Activated CD4-positive, alpha-beta T cell treated with anti-CD3 and anti-CD28 coated beads, Interleukin-2, amount 50 U/mL, for 1 hour (primary cell): ENCODE data around the gene ATAD3C.
"Not testable (repeated sequence)": the region's sequence is repeated elsewhere in the genome, so short reads cannot be mapped to it uniquely, and the experiment has no call there.

Experiments
- DNase-seq: peaks from one replicate; pipeline ENCODE4 v3.0.0-alpha.2; 2020

The ATAD3C gene

DNA sequence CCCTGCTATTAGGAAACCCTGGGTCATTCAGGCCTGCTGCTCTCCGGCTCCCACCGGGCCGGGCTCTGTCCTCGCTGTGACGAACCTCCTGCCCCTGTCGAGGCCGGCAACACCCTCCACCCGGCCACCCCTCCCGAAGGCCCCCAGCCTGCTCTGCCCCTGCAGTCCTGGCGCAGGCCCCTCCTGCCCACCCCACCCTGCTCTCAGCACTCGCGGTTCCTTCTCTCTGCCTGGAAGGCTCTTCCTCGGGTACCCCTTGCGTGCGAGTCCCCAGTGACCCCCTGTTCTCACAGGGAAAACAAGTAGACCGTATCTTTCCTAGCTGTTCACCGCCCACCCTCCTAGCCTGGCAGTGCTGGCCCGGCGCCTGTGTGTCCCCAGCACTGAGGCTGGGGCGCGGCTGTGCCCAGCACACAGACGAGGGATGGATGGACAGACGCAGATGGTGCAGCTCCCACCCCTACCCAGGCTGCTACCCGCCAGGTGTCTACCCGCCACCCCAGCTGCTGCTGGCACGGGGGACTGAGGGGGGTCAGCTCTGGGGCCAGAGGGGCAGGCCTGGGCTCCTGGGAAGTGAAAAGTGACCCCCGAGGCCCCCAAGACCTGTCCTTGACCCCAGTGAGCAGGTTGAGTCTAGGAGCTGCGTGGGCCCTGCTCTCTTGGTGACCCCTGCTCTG lies 17.1 kb upstream of the ATAD3C start:
- no peak for DNase-seq

DNA sequence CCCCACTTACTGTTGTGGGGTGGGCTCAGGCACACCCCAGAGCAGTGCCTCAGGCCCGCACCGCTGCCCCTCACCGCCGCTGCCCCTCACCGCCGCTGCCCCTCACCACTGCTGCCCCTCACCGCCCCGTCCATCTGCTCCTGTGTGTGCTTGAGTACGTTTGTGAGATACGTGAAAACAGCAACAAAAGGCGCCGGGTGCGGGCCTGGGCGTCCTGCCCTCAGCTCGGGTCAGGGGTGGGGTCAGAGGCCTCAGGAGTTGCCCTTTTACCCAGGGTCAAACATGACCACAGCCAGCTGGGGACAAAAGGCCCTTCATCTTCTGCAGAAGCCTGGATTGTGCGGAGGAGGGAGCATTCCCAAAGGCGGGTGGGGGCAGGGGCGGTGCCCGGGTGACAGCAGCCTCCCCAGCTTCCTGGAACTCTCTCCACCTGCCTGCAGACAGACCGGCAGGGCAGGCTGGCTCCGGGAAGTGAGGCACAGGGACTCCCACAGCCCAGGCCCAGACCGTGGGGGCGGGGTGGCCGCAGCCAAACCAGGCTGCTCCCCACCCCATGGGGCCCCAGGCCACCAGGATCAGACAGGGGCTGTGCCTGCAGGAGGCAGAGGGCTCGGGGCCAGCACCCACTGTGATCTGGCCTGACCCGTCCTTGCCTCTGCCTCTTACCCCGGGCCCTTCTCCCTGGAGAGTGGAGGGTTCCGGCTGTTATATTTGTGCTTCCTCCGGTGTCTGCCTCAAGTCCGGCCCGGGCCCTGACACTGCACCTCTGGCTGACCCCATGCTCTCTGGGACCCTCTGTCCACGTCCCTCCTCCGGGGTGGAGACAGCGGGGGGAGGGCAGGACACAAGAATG lies 16.3 kb upstream of the ATAD3C start:
- DNase-seq = no peak

DNA sequence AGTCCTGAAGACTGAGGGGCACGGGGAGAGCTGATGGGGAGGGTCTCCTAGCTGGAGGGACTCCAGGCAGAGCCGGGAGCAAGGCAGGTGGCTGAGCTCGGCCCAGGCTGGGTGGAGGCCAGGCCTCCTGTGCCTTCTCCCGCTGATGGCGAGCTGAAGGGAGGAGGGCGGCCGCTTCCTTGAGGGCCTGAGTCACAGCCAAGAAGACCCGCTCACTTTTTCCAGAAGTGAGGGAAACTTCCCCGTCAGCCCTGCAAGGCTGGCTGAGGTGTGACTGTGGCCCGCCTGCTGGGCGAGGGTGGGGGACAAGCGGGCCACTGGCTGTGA lies 15.7 kb upstream of the ATAD3C start:
- DNase-seq = peak; percentile 19

DNA sequence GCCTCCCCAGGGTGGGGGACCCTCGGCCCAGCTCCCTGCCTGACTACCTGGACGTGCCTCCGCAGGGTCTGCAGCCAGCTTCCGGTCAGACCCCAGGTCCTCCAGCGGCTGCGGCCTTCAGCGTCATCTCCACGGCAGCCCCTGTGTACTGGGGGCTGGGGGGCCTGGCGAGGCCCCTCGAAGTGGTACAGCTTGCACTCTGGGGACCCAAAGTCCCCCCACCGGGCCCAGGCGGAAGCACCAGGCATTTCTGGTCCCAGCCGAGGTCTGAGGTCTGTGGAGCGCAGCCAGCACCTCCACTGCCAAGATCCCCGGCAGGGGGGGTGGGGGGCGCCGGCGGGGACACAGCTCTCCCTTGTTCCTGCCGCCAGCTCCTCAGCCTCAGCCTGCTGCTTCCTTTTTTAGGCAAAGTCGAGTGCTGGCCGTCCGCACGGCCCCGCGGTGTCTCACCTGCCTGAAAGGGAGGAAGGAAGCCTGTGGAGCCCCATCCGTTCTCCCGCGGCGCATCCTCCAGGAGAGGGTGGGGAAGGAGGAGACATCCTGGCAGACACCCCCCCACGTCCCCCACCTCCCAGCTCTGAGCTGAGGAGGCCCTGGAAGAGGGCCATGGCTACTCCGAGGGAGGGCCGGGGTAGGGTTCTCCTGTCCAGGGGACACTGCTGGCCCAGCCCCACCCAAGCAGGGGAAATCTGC lies 15.2 kb upstream of the ATAD3C start:
- DNase-seq = no peak

DNA sequence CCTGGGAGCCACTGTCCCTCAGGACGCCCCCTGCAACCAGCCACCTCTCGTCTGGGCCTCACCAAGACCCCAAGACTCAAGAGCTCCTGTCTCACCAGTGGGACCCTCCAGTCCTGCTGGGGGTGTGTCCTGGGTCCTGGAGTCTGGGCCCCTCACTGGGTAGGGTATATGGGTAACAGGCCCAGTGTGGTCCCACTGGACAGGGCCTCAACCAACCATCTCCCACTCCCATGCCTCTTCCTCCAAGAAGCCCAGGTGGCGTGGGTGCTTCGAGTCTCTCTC lies 14.7 kb upstream of the ATAD3C start:
- DNase-seq = no peak

DNA sequence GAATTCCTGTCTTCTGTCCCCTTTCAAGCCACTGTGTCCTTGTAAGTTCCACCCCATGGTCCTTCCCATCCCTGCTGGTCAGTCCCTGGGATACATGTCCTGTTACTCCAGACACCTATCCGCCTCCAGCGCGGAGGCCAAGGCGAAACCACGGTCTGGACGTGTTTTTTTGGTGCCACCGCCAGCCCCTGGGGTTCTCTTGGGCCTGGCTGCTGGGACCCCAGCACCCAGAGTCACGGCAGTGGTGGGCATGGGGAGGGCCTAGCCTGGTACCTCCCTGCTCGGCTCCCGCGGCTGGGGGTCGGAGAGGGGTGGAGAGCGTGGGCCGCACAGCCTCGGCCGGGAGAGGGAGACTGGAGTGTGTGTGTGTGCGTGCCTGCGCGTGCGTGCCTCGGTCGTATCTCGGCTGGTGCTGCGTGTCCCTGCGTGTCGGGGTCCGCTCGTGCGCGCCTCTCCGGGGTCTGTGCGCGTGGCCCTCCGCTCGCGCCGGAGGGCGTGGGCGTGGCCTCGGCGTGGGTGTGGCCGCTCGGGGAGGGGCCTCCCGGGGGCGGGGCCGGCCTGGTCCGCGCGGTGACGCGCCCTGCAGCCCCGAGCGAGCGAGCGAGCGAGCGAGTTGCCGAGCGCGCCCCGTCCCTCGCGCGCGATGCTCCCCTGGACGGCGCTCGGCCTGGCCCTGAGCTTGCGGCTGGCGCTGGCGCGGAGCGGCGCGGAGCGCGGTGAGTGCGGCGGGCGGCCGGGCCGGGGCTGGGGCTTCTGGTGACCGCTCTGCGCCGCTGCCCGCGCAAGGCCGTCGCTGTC lies 14.2 kb upstream of the ATAD3C start, which contains the start of gene VWA1:
TSS of gene VWA1 (plus strand) at position 585 of the 798 bp plus-strand sequence. CDS start at position 644, 59 bp downstream.
- DNase-seq = peak; percentile 55

DNA sequence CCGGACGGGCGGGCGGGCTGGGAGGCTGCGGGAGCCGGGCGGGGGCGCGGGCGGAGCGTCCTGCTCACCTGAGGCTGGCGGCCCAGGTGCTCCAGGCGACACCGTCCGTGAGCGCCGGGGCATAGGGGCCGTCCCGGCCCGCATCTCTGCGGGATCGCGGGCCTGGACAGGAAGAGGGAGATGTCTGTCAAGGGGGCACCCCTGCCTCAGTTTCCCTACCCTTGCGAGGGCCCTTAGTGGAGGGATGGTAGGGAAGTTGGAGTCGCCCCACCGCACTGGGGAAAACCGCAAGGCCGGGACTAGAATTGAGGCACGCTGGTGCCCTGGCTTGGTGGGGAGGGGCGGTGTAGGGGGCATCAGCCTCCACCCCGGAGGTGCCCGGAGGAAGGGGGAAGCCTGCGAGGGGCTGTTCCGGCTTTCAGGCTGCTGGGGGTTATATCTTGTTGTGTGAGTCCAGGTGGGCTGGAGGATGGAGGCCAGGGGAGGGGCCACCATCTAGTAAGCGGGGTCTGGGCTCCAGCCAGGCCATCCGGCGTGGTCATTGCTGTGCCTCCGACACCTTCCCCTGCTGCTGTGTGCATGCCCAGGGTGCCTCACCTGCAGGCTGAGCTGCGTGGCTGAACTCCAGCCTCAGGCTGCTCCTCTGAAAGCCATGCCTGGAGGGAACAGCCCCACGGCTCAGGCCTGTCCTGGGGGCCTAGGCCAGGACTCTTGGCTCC lies 13.4 kb upstream of the ATAD3C start:
- no peak for DNase-seq

DNA sequence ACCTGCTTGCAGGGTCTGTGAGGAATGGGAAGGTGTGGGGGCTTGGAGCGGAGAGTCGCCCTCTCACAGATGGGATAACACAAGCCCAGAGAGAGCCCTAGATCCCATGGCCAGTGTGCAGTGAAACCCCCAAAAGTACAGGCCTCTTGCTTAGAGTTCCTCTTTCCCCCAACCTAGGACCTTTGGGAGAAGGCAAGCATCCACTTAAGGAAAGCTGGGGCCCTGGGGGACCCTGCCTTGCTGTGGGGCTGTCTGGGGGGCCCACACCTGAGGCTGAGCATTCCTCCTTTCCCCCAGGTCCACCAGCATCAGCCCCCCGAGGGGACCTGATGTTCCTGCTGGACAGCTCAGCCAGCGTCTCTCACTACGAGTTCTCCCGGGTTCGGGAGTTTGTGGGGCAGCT lies 12.9 kb upstream of the ATAD3C start:
- DNase-seq = no peak

DNA sequence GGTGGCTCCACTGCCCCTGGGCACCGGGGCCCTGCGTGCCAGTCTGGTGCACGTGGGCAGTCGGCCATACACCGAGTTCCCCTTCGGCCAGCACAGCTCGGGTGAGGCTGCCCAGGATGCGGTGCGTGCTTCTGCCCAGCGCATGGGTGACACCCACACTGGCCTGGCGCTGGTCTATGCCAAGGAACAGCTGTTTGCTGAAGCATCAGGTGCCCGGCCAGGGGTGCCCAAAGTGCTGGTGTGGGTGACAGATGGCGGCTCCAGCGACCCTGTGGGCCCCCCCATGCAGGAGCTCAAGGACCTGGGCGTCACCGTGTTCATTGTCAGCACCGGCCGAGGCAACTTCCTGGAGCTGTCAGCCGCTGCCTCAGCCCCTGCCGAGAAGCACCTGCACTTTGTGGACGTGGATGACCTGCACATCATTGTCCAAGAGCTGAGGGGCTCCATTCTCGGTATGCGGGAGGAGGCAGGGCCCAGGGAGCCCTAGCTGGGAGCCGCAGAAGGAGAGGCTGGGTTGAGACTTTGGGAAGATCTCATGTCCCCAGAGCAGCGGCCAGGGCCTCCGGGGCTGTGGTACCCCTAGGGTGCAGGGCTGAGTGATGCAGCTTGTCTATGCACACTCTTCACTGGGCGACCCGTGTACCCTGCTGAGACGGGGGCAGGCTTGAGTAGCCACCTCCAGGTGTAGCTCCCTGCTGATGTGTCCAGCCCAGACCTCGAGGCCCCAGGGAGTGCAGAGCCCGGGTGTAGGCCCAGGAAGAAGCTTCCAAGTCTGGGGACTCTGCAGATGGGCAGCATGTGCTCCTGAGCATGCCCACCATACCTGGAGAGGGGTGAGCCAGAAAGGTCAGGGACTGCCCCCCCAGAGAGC lies 12.2 kb upstream of the ATAD3C start:
- no peak for DNase-seq

DNA sequence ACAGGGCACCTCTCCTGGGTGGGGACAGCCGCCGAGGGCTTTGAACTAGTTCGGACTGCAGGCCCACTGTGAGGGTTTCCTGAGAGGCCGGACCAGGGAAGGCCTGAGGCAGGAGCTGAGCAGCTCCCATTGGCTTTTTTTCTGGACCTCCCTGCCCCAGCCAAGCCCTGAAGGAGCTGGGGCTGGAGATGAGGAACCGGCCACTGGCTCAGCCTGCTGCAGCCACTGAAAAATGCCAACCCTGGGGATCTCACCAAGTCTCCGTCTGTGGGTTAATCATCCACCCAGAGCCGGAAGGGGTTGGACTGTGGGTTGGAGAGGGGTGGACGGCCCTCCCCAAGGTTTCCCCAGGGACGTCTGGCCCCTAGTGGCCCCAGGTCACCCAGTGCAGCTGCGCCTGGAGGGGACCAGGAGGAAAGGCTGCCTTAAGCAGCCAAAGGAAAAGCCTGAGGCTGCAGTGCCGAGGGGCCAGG lies 11.5 kb upstream of the ATAD3C start:
- DNase-seq = no peak

DNA sequence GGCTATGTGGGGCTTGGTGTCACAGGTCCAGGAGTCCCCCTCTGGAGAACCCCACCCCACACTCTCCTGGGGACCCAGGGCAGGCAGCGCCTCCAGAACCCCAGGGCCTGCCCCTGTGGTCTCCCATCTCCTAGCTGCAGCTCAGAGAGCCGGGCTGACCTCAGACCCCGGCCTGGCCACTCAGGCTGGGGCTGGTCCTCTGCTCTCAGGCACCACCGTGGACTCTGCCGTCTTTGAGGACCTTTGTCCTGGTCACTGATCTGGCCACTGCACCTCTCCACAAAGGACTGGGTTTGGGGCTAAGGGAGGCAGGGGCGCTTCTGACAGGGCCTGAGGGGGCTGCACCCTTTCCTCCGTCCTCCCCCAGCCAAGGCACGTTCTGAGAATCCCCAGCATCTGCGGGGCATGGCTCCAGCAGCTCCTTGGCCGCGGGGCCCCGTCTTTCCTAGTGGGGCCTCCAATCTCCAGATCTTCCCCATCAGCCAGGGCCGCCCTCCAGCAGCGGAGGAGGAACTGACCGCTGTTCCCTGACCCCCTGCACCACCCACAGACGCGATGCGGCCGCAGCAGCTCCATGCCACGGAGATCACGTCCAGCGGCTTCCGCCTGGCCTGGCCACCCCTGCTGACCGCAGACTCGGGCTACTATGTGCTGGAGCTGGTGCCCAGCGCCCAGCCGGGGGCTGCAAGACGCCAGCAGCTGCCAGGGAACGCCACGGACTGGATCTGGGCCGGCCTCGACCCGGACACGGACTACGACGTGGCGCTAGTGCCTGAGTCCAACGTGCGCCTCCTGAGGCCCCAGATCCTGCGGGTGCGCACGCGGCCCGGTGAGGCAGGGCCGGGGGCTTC lies 10.7 kb upstream of the ATAD3C start:
- DNase-seq = no peak

DNA sequence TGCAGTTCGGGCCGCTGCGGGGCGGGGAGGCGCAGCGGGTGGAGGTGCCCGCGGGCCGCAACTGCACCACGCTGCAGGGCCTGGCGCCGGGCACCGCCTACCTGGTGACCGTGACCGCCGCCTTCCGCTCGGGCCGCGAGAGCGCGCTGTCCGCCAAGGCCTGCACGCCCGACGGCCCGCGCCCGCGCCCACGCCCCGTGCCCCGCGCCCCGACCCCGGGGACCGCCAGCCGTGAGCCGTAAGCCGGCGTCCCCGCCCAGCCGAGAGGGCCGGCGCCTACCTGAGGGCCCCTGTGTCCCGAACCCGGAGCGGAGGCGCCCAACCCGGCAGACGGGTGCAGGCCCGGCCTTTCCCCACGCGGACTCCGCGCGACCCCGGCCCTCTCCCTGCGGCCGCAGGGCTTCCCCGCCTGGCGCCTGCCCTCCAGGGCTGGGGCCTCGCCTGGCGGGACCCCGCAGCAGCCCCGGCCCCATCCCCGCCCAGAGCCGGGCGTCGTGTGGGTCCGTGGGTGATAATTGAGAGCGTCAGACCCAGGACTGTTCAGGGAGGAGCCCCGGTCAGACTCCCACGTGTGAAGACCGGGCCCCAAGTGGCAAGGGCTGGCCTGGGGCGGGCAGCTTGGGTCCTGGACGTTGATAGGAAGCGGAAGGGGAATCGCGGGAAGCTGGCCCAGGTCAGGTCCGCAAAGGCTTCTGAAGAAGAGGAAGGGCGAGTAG lies 9.8 kb upstream of the ATAD3C start:
- no peak for DNase-seq

DNA sequence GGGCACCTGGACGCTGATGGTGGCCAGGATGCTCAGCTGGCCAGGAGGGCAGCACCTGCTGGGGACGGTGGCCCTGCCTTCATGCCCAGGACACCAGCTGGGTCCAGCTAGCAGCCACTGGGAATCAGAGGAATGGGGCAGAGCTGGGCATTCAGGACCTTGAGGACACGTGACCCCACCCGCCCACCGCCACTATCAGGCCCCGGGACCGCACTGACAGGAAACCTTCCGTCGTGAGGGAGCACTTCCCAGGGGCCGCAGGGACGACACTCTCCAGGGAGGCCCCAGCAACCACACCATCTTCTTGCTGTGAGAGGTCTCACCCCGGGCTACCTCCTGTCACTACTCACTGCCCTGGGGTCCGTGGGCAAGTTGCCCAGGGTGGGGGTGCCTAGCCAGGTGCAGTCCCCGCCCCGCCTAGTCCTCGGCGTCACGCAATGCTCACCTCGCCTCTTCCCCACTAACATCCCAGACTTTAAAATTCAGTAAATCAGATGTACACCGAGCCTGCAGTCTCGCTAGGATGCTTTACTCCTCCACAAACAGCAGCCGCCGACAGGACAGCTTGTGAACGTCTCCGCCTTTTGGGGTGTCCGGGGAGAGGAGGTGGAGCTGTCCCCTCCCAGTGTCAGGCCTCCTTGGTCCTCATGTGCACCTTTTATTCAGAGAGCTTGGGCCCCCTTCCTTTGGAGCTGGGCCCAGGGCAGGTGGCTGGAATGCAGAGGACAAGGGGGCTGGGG lies 9.1 kb upstream of the ATAD3C start:
- DNase-seq = no peak

DNA sequence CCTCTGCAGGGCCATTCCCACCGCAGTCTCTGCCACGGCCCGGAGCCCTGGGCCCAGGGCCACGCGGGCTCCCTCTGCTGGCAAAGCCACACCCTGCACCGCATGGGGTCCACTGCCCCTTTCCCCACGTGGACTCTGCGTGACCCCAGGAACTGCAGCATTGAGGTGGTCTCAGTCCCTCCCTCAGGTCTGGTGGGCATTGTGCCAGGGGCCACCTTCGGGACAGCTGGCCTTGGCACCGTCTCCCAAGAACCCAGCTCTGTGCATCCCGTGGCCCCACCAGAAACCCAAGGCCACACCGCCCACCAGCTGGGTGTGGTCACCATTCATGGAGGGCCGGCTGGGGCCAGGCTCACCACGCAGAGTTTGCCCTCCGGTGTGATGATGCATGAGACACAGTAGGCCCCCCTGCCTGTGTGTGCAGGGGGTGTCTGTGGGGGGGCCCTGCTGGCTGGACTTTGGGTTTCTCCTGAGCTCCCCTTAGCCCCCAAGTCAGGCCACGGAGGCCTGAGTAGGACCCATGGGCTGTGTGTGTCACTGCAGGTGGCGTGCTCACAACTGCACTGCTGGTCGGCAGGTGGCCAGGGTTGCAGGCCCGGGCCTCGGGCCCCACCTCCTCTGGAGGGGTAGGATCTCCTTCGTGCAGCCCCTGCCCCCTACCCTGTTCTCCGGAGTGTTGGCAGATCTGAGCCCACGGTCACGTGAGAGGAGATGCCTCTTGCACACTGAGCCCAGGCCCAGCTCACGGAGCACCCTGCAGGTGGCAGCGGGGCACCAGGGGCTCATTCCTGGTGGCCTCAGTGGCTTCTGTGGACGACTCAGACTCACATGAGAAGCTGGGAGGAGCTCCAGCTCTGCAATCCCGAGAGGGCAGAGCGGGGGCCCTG lies 8.2 kb upstream of the ATAD3C start:
- peak; percentile 55 for DNase-seq

DNA sequence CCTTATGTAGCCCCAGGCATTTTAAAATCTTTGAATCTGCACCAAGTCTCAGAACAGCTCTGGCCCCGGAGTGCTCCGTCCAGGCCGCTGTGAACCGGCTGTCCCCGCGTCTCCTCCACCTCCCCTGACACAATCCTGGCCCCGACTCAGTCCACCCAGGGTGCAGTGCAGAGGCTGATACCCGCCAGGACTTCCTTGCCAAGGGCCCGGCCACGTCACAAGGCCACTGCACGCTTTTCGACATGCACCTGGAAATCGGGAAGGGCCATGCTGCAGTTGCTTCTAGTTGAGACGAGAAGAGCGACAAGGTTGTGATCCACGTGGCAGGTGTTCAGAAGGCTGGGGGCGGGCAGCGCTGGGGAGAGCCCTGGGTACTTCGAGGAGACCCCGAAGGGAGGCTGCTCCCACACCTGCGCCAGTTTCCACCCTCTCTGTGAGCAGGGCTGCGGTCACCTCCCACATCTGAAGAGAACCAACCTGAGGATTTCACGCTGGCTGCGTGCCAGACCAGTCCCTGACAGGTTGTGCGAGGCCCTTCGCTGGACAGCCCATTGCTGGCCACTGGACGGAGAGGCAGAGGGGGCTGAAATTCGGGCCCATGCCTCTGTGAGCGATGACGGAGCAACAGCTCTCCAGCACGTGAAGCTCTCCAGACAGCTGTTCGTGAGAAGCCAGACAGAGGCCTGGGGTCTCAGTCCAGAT lies 7.3 kb upstream of the ATAD3C start:
- DNase-seq = no peak

DNA sequence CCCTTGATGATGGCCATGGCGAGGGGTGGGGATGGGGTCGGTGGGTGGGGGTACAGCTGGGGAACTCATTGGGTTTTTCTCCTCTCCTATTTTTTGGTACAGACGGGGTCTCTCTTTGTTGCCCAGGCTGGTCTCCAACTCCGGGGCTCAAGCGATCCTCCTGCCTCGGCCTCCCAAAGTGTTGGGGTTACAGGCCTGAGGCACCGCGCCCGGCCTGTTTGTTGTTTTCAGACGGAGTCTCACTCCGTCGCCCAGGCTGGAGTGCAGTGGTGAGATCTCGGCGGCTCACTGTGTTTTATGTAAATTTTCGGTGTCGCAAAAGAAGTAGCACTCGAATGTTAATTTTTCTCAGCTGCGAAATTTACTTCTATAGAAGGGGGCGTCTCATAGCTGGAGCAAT lies 2.9 kb upstream of the ATAD3C start:
- not testable (repeated sequence) for DNase-seq

DNA sequence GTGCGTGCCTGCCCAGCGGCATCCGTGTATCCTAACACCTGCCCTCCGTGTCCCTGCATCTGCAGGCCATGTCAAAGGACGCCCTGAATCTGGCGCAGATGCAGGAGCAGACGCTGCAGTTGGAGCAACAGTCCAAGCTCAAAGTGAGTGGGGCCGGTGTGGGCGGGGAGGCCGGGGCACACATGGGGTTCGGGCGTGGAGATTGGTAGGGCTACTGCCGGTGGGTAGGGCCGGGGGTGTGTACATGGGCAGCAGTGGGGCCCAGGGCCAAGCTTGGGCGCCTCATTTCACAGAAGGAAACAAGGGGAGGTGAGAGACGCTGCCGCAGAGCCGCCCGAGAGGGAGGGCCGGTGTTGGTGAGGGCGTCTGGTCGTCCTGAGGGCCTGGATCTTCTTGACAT lies 1.1 kb downstream of the ATAD3C start:
- DNase-seq = not testable (repeated sequence)
